K562 (cell line): ENCODE data around the gene DKK3. TPM values are rescaled to one million over a fixed set of nuclear protein-coding genes. Genes with fewer than 3 reads are reported as not detected.

Experiments used
- ATAC-seq: fragments of 200-7000 bp; cut with Tn5 transposase; 3 replicates; pipeline ENCODE4 v1.9.1; 2020; ENCODE audit warnings: moderate library complexity
- BruUV-seq: library from RNA; stranded (reverse); fragments of 400-500 nt; replicated peaks from 2 replicates; lab custom pipeline; 2021; lab: Mats Ljungman, UMichigan
- CTCF ChIA-PET: fragments of 300-600 bp; formaldehyde crosslinking; extraction: SDS; loops from one replicate; lab custom pipeline; 2021; ENCODE audit warnings: low intra/inter-chr PET ratio; lab: Yijun Ruan, JAX
- POLR2A ChIA-PET: fragments of 300-600, 350-650 bp; sonication (Branson Sonifier 250); formaldehyde crosslinking; extraction: SDS; loops from one replicate; lab custom pipeline; 2021; ENCODE audit warnings: antibody characterized with exemption, inconsistent platforms; lab: Yijun Ruan, JAX
- DNase-seq, 4 experiments: peaks; one replicate each; pipeline versions ENCODE4 v3.0.0 to v3.0.0-alpha.2; 2011 to 2018; ENCODE audit warnings: low spot score in 3 of 4, mixed read lengths in 3 of 4; ENCODE audit errors: extremely low read depth in 1 of 4
- FAIRE-seq: peaks from 2 replicates; lab custom pipeline; 2011; peaks lifted over from hg19 to GRCh38; lab: Jason Lieb, UNC
- H2AFZ ChIP-seq: 2 replicates; pipeline ENCODE4 v1.6.0; 2011; ENCODE audit warnings: low read depth, low read length, control low read depth, inconsistent platforms
- H3K27ac ChIP-seq: fragments of 200-600 bp; 3 replicates; pipeline ENCODE4 v1.8.0; 2011; ENCODE audit warnings: low read depth, mild to moderate bottlenecking, control low read depth, inconsistent platforms, low read length, moderate library complexity, mixed read lengths; ENCODE audit errors: extremely low read depth
- H3K27me3 ChIP-seq, 2 experiments: fragments of 300-600 bp in 1 of 2; 2 replicates in 1 of 2; 3 replicates in 1 of 2; pipeline versions ENCODE4 v1.6.0 to v1.8.0; 2011; ENCODE audit warnings: inconsistent platforms in 2 of 2, low read length in 2 of 2, mild to moderate bottlenecking in 1 of 2, mixed read lengths in 1 of 2, moderate library complexity in 1 of 2; ENCODE audit not compliant: control insufficient read depth in 2 of 2, insufficient read depth in 2 of 2
- H3K36me3 ChIP-seq: fragments of 300-600 bp; 3 replicates; pipeline ENCODE4 v1.8.0; 2011; ENCODE audit warnings: mild to moderate bottlenecking, low read length, inconsistent platforms; ENCODE audit not compliant: control insufficient read depth, insufficient read depth
- H3K4me1 ChIP-seq, 2 experiments: fragments of 200-600 bp in 1 of 2; replicated peaks in 1 of 2; 2 replicates in 1 of 2; 3 replicates in 1 of 2; pipeline versions ENCODE4 v1.5.1 to v1.8.0; 2011; ENCODE audit warnings: inconsistent platforms in 2 of 2, low read length in 2 of 2, mild to moderate bottlenecking in 1 of 2, mixed read lengths in 1 of 2, moderate library complexity in 1 of 2; ENCODE audit not compliant: control insufficient read depth in 2 of 2, insufficient read depth in 2 of 2
- H3K4me2 ChIP-seq: 2 replicates; pipeline ENCODE4 v1.6.1; 2011; ENCODE audit warnings: low read length, control low read depth, inconsistent platforms, mixed read lengths; ENCODE audit not compliant: insufficient read depth
- H3K4me3 ChIP-seq: fragments of 200-600 bp; sonication (generic), shearing (Covaris generic); 2 replicates; pipeline ENCODE4 v1.5.1; 2016; ENCODE audit warnings: control low read depth, inconsistent platforms
- H3K79me2 ChIP-seq: fragments of 200-600 bp; 3 replicates; pipeline ENCODE4 v1.8.0; 2011; ENCODE audit warnings: low read length, inconsistent platforms; ENCODE audit not compliant: control insufficient read depth, insufficient read depth
- H3K9ac ChIP-seq, 2 experiments: 2 replicates each; pipeline versions ENCODE4 v1.6.0 to v1.6.1; 2011; ENCODE audit warnings: low read depth in 2 of 2, low read length in 2 of 2, control low read depth in 1 of 2, inconsistent platforms in 1 of 2, mild to moderate bottlenecking in 1 of 2, mixed read lengths in 1 of 2; ENCODE audit not compliant: insufficient read depth in 1 of 2
- H3K9me1 ChIP-seq: one replicate; pipeline ENCODE4 v1.6.0; 2011; ENCODE audit warnings: inconsistent platforms, mild to moderate bottlenecking, low read length, moderate library complexity; ENCODE audit not compliant: control insufficient read depth, insufficient read depth
- H3K9me3 ChIP-seq: replicated peaks from 2 replicates; pipeline ENCODE4 v1.5.1; 2011; ENCODE audit warnings: low read depth, low read length, inconsistent platforms; ENCODE audit not compliant: control insufficient read depth, insufficient read depth
- H4K20me1 ChIP-seq: replicated peaks from 2 replicates; pipeline ENCODE4 v1.6.1; 2011; ENCODE audit warnings: low read length, inconsistent platforms, mixed read lengths; ENCODE audit not compliant: control insufficient read depth, insufficient read depth
- FOXK1 ChIP-seq: sonication (generic); formaldehyde crosslinking; IDR thresholded peaks from 2 replicates; pipeline ENCODE4 v1.8.0; 2022; ENCODE audit warnings: missing genetic modification reagents, mild to moderate bottlenecking, borderline replicate concordance
- ZKSCAN8 ChIP-seq: fragments of 200-800 bp; sonication (Bioruptor generic); IDR thresholded peaks from 2 replicates; pipeline ENCODE4 v1.6.1; 2016; ENCODE audit warnings: missing genetic modification characterization, missing compliant biosample characterization
- ZNF124 ChIP-seq: sonication (generic); formaldehyde crosslinking; IDR thresholded peaks from 2 replicates; pipeline ENCODE4 v1.8.1; 2022; ENCODE audit warnings: missing genetic modification reagents
- WGBS: fragments of 100-300 bp; shearing (Covaris generic); methylation state at CpG from one replicate; pipeline ENCODE4 v1.1.6; 2016; ENCODE audit warnings: low coverage, mixed read lengths; ENCODE audit not compliant: insufficient coverage; ENCODE audit errors: missing lambda C conversion rate; 5-methylcytosine and 5-hydroxymethylcytosine counted together
- in situ Hi-C: fragments of 300-500 bp; cut with MboI; formaldehyde crosslinking; loops from 4 replicates; pipeline ENCODE4 v1.15.0; 2018; ENCODE audit warnings: inconsistent platforms, mixed read lengths
- intact Hi-C: fragments of 100-400 bp; cut with micrococcal nuclease; formaldehyde crosslinking; loops from 2 replicates; pipeline ENCODE4 v1.14.2; 2022
- polyA plus RNA-seq, 8 experiments: library from polyadenylated mRNA; depleted of rRNA in 4 of 8; stranded (reverse) in 5 of 8; unstranded in 3 of 8; fragments of >200 nt; fragmentation: Nextera tagmentation in 2 of 8; fragmentation: Illumina TruSeq in 1 of 8; extraction: Ambion mirVana in 2 of 8; extraction: Trizol in 1 of 8; gene quantifications; 2 replicates each; pipeline versions ENCODE4 v1.2.1 to v1.2.3, GENCODE V29; 2011 to 2014; ENCODE audit warnings: inconsistent platforms in 1 of 8, missing spikeins in 1 of 8
- total RNA-seq, 7 experiments: library from RNA; depleted of rRNA in 6 of 7; stranded (reverse); fragments of >200 nt in 6 of 7; fragmentation: Illumina TruSeq in 2 of 7; extraction: Trizol in 2 of 7; gene quantifications; 2 replicates each; pipeline versions ENCODE4 v1.2.1 to v1.2.3, GENCODE V29; 2011 to 2021; ENCODE audit warnings: low replicate concordance in 1 of 7
- TF ChIP-seq, protein P1 (sequence below): fragments of 250-450 bp; sonication (Bioruptor Pico); IDR thresholded peaks from 2 replicates; pipeline ENCODE4 v1.4.0; 2020
- TF ChIP-seq, protein P2 (sequence below), 2 experiments: fragments of 450-650 bp; formaldehyde crosslinking in 1 of 2; IDR thresholded peaks; 2 replicates each; pipeline versions ENCODE4 v1.4.0 to v1.6.1; 2014 to 2020; ENCODE audit warnings: mild to moderate bottlenecking in 2 of 2, borderline replicate concordance in 1 of 2, low read depth in 1 of 2

DKK3 gene
- total and polyA plus RNA-seq, 9 of the 15 experiments (the other 6 are each of a cell fraction or from before 2014, with no cell fraction given): 0.14 to 0.85 (median 0.38) TPM; not detected in 6

DNA sequence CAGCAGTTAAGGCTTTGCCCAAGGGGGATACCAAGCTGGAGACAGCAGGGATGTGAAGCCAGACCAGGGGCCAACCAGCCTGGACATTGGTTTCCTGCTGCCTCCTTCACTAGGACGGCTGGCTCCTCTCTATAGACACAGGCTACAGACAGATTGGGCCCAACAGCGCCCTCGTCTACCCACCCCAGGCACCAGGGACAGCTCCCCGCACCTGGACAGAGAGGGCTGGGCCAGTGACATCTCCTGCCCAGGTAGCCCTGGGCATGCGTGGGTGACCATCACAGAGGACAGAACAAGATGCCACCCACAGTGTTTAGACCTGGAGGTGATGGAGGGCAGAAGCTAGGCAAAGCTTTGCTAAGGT lies 1.2 kb downstream of the DKK3 start:
- Histone ChIP-seq H4K20me1 (no peaks in the 10 kb centered on the region; the same call in 1 of the 2 replicates), H3K36me3 (no peaks in the 10 kb centered on the region), H3K4me1 (peaks cover 0 to 14% of the 10 kb centered on the region in 2 experiments; a peak in 2 of 5 replicates), H3K4me2 (no peak overlapping the region), H3K79me2 (no peaks in the 10 kb centered on the region), H3K4me3 (no peak overlapping the region), H3K27me3 (peaks cover 36 to 54% of the 10 kb centered on the region in 2 experiments; a peak in 4 of 5 replicates), H3K9me3 (no peaks in the 10 kb centered on the region), H3K9me1 (no peaks in the 10 kb centered on the region)
- DNase-seq (no peak), FAIRE-seq (no peak)
- ChIA-PET CTCF (no interaction called here), POLR2A (interaction anchor here (1.9 kb wide), 1 partner anchor 21 kb away, joined by 5 read pairs; no protein-coding TSS in a partner anchor)
- in situ Hi-C loops: no loop called here
- WGBS: 0% methylated on average over 5 of the region's 5 CpGs
- TF ChIP-seq, protein P1, sequence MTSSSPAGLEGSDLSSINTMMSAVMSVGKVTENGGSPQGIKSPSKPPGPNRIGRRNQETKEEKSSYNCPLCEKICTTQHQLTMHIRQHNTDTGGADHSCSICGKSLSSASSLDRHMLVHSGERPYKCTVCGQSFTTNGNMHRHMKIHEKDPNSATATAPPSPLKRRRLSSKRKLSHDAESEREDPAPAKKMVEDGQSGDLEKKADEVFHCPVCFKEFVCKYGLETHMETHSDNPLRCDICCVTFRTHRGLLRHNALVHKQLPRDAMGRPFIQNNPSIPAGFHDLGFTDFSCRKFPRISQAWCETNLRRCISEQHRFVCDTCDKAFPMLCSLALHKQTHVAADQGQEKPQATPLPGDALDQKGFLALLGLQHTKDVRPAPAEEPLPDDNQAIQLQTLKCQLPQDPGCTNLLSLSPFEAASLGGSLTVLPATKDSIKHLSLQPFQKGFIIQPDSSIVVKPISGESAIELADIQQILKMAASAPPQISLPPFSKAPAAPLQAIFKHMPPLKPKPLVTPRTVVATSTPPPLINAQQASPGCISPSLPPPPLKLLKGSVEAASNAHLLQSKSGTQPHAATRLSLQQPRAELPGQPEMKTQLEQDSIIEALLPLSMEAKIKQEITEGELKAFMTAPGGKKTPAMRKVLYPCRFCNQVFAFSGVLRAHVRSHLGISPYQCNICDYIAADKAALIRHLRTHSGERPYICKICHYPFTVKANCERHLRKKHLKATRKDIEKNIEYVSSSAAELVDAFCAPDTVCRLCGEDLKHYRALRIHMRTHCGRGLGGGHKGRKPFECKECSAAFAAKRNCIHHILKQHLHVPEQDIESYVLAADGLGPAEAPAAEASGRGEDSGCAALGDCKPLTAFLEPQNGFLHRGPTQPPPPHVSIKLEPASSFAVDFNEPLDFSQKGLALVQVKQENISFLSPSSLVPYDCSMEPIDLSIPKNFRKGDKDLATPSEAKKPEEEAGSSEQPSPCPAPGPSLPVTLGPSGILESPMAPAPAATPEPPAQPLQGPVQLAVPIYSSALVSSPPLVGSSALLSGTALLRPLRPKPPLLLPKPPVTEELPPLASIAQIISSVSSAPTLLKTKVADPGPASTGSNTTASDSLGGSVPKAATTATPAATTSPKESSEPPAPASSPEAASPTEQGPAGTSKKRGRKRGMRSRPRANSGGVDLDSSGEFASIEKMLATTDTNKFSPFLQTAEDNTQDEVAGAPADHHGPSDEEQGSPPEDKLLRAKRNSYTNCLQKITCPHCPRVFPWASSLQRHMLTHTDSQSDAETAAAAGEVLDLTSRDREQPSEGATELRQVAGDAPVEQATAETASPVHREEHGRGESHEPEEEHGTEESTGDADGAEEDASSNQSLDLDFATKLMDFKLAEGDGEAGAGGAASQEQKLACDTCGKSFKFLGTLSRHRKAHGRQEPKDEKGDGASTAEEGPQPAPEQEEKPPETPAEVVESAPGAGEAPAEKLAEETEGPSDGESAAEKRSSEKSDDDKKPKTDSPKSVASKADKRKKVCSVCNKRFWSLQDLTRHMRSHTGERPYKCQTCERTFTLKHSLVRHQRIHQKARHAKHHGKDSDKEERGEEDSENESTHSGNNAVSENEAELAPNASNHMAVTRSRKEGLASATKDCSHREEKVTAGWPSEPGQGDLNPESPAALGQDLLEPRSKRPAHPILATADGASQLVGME (CRISPR knock-in tag): no peak
- TF ChIP-seq ZNF124 (CRISPR knock-in tag) (no peak), FOXK1 (CRISPR knock-in tag) (no peak), ZKSCAN8 (CRISPR knock-in tag) (no peak)
- TF ChIP-seq, protein P2, sequence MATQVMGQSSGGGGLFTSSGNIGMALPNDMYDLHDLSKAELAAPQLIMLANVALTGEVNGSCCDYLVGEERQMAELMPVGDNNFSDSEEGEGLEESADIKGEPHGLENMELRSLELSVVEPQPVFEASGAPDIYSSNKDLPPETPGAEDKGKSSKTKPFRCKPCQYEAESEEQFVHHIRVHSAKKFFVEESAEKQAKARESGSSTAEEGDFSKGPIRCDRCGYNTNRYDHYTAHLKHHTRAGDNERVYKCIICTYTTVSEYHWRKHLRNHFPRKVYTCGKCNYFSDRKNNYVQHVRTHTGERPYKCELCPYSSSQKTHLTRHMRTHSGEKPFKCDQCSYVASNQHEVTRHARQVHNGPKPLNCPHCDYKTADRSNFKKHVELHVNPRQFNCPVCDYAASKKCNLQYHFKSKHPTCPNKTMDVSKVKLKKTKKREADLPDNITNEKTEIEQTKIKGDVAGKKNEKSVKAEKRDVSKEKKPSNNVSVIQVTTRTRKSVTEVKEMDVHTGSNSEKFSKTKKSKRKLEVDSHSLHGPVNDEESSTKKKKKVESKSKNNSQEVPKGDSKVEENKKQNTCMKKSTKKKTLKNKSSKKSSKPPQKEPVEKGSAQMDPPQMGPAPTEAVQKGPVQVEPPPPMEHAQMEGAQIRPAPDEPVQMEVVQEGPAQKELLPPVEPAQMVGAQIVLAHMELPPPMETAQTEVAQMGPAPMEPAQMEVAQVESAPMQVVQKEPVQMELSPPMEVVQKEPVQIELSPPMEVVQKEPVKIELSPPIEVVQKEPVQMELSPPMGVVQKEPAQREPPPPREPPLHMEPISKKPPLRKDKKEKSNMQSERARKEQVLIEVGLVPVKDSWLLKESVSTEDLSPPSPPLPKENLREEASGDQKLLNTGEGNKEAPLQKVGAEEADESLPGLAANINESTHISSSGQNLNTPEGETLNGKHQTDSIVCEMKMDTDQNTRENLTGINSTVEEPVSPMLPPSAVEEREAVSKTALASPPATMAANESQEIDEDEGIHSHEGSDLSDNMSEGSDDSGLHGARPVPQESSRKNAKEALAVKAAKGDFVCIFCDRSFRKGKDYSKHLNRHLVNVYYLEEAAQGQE (IDR thresholded peaks at IDR 0.05; ENCODE audit: borderline replicate concordance): peak; percentile 63
- TF ChIP-seq, protein P2 (CRISPR knock-in tag; IDR thresholded peaks at IDR 0.05; ENCODE audit: low read depth): no peak
- TF ChIP-seq, all 486 proteins: peak for 1
- no TSS peak for BruUV-seq
- Histone ChIP-seq H2AFZ (no peak overlapping the region), H3K27ac (no peak overlapping the region), H3K9ac (peak overlapping the region in 1 of 2 experiments; percentile 17; a peak in 1 of 4 replicates)
- intact Hi-C loops: no loop called here
- ATAC-seq: no peak; the same call in 2 of the 3 replicates
